IMR-90 (cell line): ENCODE measurements around the gene TOX3. TPM values are rescaled to one million over a fixed set of nuclear protein-coding genes. Genes with fewer than 3 reads are reported as not detected.

Experiments used
- ATAC-seq: fragments of 200-7000 bp; cut with Tn5 transposase; 2 replicates; pipeline ENCODE4 v1.9.1; 2020; ENCODE audit warnings: low read depth, mild to moderate bottlenecking, moderate library complexity
- BruUV-seq: library from RNA; stranded (reverse); fragments of 400-500 nt; replicated peaks from 2 replicates; lab custom pipeline; 2021; lab: Mats Ljungman, UMichigan
- CTCF ChIA-PET: fragments of 300-600 bp; formaldehyde crosslinking; extraction: SDS; loops from one replicate; lab custom pipeline; 2021; ENCODE audit warnings: antibody characterized with exemption; lab: Yijun Ruan, JAX
- POLR2A ChIA-PET: fragments of 300-600 bp; sonication (Branson Sonifier 250); formaldehyde crosslinking; loops from one replicate; lab custom pipeline; 2022; ENCODE audit warnings: antibody characterized with exemption; ENCODE audit not compliant: unreplicated experiment; lab: Charles Lee
- DNase-seq: peaks from one replicate; pipeline ENCODE4 v3.0.0; 2013
- H2AFZ ChIP-seq: replicated peaks from 2 replicates; pipeline ENCODE3; 2013; ENCODE audit warnings: low read length, mild to moderate bottlenecking; ENCODE audit not compliant: poor library complexity
- H2AK5ac ChIP-seq: 2 replicates; pipeline ENCODE4 v1.6.1; 2013; ENCODE audit warnings: low read depth, low read length, inconsistent platforms
- H2AK9ac ChIP-seq: replicated peaks from 2 replicates; pipeline ENCODE3; 2013; ENCODE audit warnings: mild to moderate bottlenecking, low read depth, low read length, moderate library complexity; ENCODE audit not compliant: poor library complexity
- H2BK120ac ChIP-seq: 2 replicates; pipeline ENCODE4 v1.6.1; 2013; ENCODE audit warnings: low read depth, low read length, inconsistent platforms
- H2BK15ac ChIP-seq: 3 replicates; pipeline ENCODE4 v1.6.1; 2013; ENCODE audit warnings: low read depth, low read length, inconsistent platforms
- H2BK20ac ChIP-seq: 2 replicates; pipeline ENCODE4 v1.6.1; 2013; ENCODE audit warnings: low read depth, mild to moderate bottlenecking, inconsistent platforms, low read length, moderate library complexity
- H2BK5ac ChIP-seq: 2 replicates; pipeline ENCODE4 v1.6.1; 2013; ENCODE audit warnings: mild to moderate bottlenecking, low read depth, low read length, inconsistent platforms; ENCODE audit not compliant: poor library complexity, severe bottlenecking
- H3K14ac ChIP-seq: replicated peaks from 2 replicates; pipeline ENCODE4 v1.6.1; 2013; ENCODE audit warnings: low read depth, low read length, inconsistent platforms
- H3K18ac ChIP-seq: 2 replicates; pipeline ENCODE4 v1.6.1; 2013; ENCODE audit warnings: low read depth, low read length, control low read depth
- H3K23ac ChIP-seq: 2 replicates; pipeline ENCODE4 v1.6.1; 2013; ENCODE audit warnings: low read depth, low read length, inconsistent platforms
- H3K27ac ChIP-seq: 2 replicates; pipeline ENCODE4 v1.5.1; 2013; ENCODE audit warnings: mild to moderate bottlenecking, control low read depth, low read length; ENCODE audit not compliant: insufficient read depth
- H3K27me3 ChIP-seq: 2 replicates; pipeline ENCODE4 v1.6.1; 2013; ENCODE audit warnings: low read length; ENCODE audit not compliant: control insufficient read depth, insufficient read depth
- H3K36me3 ChIP-seq: 2 replicates; pipeline ENCODE4 v1.6.1; 2013; ENCODE audit warnings: low read length, mixed read lengths; ENCODE audit not compliant: control insufficient read depth, insufficient read depth
- H3K4ac ChIP-seq: 2 replicates; pipeline ENCODE4 v1.6.1; 2013; ENCODE audit warnings: low read depth, low read length, inconsistent platforms
- H3K4me1 ChIP-seq: 2 replicates; pipeline ENCODE4 v1.6.1; 2013; ENCODE audit warnings: low read length, mixed read lengths; ENCODE audit not compliant: control insufficient read depth, insufficient read depth
- H3K4me2 ChIP-seq: 2 replicates; pipeline ENCODE4 v1.6.1; 2013; ENCODE audit warnings: low read depth, mild to moderate bottlenecking, control low read depth, low read length, moderate library complexity
- H3K4me3 ChIP-seq: 2 replicates; pipeline ENCODE4 v1.5.1; 2013; ENCODE audit warnings: low read depth, mild to moderate bottlenecking, control low read depth, low read length, moderate library complexity; ENCODE audit not compliant: insufficient read depth
- H3K56ac ChIP-seq: 2 replicates; pipeline ENCODE4 v1.6.1; 2013; ENCODE audit warnings: low read length, inconsistent platforms; ENCODE audit not compliant: insufficient read depth; ENCODE audit errors: extremely low read depth
- H3K79me1 ChIP-seq, 2 experiments: 2 replicates each; pipeline ENCODE4 v1.6.1; 2013; ENCODE audit warnings: low read length in 2 of 2, inconsistent platforms in 1 of 2, low read depth in 1 of 2
- H3K9ac ChIP-seq: 2 replicates; pipeline ENCODE4 v1.6.1; 2013; ENCODE audit warnings: low read depth, low read length, control low read depth
- H3K9me1 ChIP-seq: 2 replicates; pipeline ENCODE4 v1.6.1; 2013; ENCODE audit warnings: low read length, inconsistent platforms; ENCODE audit not compliant: insufficient read depth
- H3K9me3 ChIP-seq: 2 replicates; pipeline ENCODE4 v1.6.1; 2013; ENCODE audit warnings: low read length; ENCODE audit not compliant: control insufficient read depth, insufficient read depth
- H4K20me1 ChIP-seq: 2 replicates; pipeline ENCODE4 v1.6.1; 2013; ENCODE audit warnings: low read length, inconsistent platforms; ENCODE audit not compliant: insufficient read depth
- H4K5ac ChIP-seq: 2 replicates; pipeline ENCODE4 v1.6.1; 2013; ENCODE audit warnings: mild to moderate bottlenecking, low read depth, low read length, control low read depth
- H4K8ac ChIP-seq, 2 experiments: 2 replicates each; pipeline ENCODE4 v1.6.1; 2013; ENCODE audit warnings: low read depth in 2 of 2, low read length in 2 of 2, control low read depth in 1 of 2, inconsistent platforms in 1 of 2
- H4K91ac ChIP-seq: 2 replicates; pipeline ENCODE4 v1.6.1; 2013; ENCODE audit warnings: low read depth, low read length, inconsistent platforms; ENCODE audit not compliant: insufficient read depth
- BHLHE40 ChIP-seq: fragments of 150-350 bp; IDR thresholded peaks from 2 replicates; pipeline ENCODE4 v1.6.1; 2016; ENCODE audit warnings: mild to moderate bottlenecking, low read depth, low read length
- CEBPB ChIP-seq: IDR thresholded peaks from 2 replicates; pipeline ENCODE4 v1.6.1; 2012; ENCODE audit warnings: low read depth, low read length, improper control_type of control experiment
- CHD1 ChIP-seq: IDR thresholded peaks from 2 replicates; pipeline ENCODE4 v1.6.1; 2012; ENCODE audit warnings: low read depth, low read length, improper control_type of control experiment
- CTCF ChIP-seq: conservative IDR thresholded peaks from 2 replicates; pipeline ENCODE4 v1.5.1; 2012; ENCODE audit warnings: mild to moderate bottlenecking, low read depth, low read length, improper control_type of control experiment
- ELK1 ChIP-seq: fragments of 150-350 bp; IDR thresholded peaks from 2 replicates; pipeline ENCODE4 v1.6.1; 2016; ENCODE audit warnings: low read depth, mild to moderate bottlenecking, low read length, moderate library complexity, borderline replicate concordance
- FOS ChIP-seq: fragments of 150-350 bp; IDR thresholded peaks from 2 replicates; pipeline ENCODE4 v1.6.1; 2016; ENCODE audit warnings: low read depth, low read length
- MAFK ChIP-seq: IDR thresholded peaks from 2 replicates; pipeline ENCODE4 v1.6.1; 2012; ENCODE audit warnings: low read depth, low read length, improper control_type of control experiment
- MAZ ChIP-seq: IDR thresholded peaks from 2 replicates; pipeline ENCODE4 v1.6.1; 2012; ENCODE audit warnings: low read depth, mild to moderate bottlenecking, low read length, improper control_type of control experiment, moderate library complexity, borderline replicate concordance
- NFE2L2 ChIP-seq: fragments of 150-350 bp; IDR thresholded peaks from 2 replicates; pipeline ENCODE4 v1.6.1; 2016; ENCODE audit warnings: low read depth, mild to moderate bottlenecking, low read length
- RAD21 ChIP-seq: IDR thresholded peaks from 2 replicates; pipeline ENCODE4 v1.6.1; 2012; ENCODE audit warnings: low read length, improper control_type of control experiment
- RCOR1 ChIP-seq: IDR thresholded peaks from 2 replicates; pipeline ENCODE4 v1.6.1; 2012; ENCODE audit warnings: mild to moderate bottlenecking, low read length, improper control_type of control experiment; ENCODE audit not compliant: insufficient replicate concordance
- RFX5 ChIP-seq: IDR thresholded peaks from 2 replicates; pipeline ENCODE4 v1.8.0; 2012; ENCODE audit warnings: low read depth, mild to moderate bottlenecking, low read length, moderate library complexity
- SMC3 ChIP-seq: fragments of 150-350 bp; IDR thresholded peaks from 2 replicates; pipeline ENCODE4 v1.6.1; 2016; ENCODE audit warnings: low read depth, mild to moderate bottlenecking, antibody characterized with exemption, low read length, moderate library complexity
- WGBS, 2 experiments: methylation state at CpG; one replicate each; pipeline versions ENCODE4 v1.1.5 to v1.1.7; 2013; ENCODE audit warnings: missing lambda C conversion rate in 2 of 2; ENCODE audit not compliant: insufficient read length in 1 of 2; ENCODE audit errors: extremely low coverage in 2 of 2; 5-methylcytosine and 5-hydroxymethylcytosine counted together
- dilution Hi-C: fragments of 300-500 bp; cut with HindIII; formaldehyde crosslinking; loops from one replicate; pipeline ENCODE4 v1.14.3; 2018; ENCODE audit warnings: low sequenced_read_pairs; ENCODE audit not compliant: unreplicated experiment
- in situ Hi-C: fragments of 300-500 bp; cut with MboI; formaldehyde crosslinking; loops from 3 replicates; pipeline ENCODE4 v1.14.3; 2019; ENCODE audit warnings: low sequenced_read_pairs, inconsistent platforms, mixed read lengths
- intact Hi-C: fragments of 100-400 bp; cut with micrococcal nuclease; formaldehyde crosslinking; loops from 2 replicates; pipeline ENCODE4 v1.10.0; 2022
- polyA plus RNA-seq, 3 experiments: library from polyadenylated mRNA; depleted of rRNA; stranded (reverse); fragments of >200 nt; gene quantifications; 2 replicates each; pipeline ENCODE4 v1.2.3, GENCODE V29; 2012; ENCODE audit warnings: low replicate concordance in 1 of 3
- total RNA-seq: library from RNA; depleted of rRNA; stranded (reverse); fragments of >200 nt; gene quantifications from 2 replicates; pipeline ENCODE4 v1.2.3, GENCODE V29; 2012

The TOX3 gene
- total and polyA plus RNA-seq, 2 of the 4 experiments (the other 2 are of a cell fraction): not detected

GRCh38 chr16:52512297-52512987 is 34.5 kb downstream of the TOX3 start:
- Histone ChIP-seq H3K27me3 (no peaks in the 10 kb centered on the region), H3K56ac (no peak overlapping the region), H3K4me2 (no peak overlapping the region), H3K4me1 (no peaks in the 10 kb centered on the region), H3K9ac (no peak overlapping the region), H4K20me1 (no peaks in the 10 kb centered on the region), H3K79me1 (no peaks in the 10 kb centered on the region), H3K9me3 (no peaks in the 10 kb centered on the region), H3K27ac (no peak overlapping the region), H3K4ac (no peak overlapping the region), H3K4me3 (no peak overlapping the region), H3K36me3 (no peaks in the 10 kb centered on the region), H4K5ac (no peak overlapping the region), H2BK15ac (no peak overlapping the region), H3K14ac (no peak overlapping the region), H3K9me1 (no peaks in the 10 kb centered on the region), H2AK5ac (no peak overlapping the region), H3K23ac (no peak overlapping the region), H2AFZ (no peak overlapping the region), H4K8ac (no peak overlapping the region), H3K18ac (no peak overlapping the region), H2BK120ac (no peak overlapping the region), H2AK9ac (no peak overlapping the region), H2BK20ac (no peak overlapping the region), H2BK5ac (no peak overlapping the region), H4K91ac (no peak overlapping the region)
- dilution Hi-C loops (no loop called here), in situ Hi-C loops (no loop called here), intact Hi-C loops (no loop called here)
- WGBS, 2 experiments: 100% methylated on average over 1 of the region's 4 CpGs; no CpG with 5 or more reads in 1 of the 2 experiments
- ATAC-seq: no peak
- POLR2A ChIA-PET: no interaction called here
- DNase-seq: no peak
- CTCF ChIA-PET: no interaction called here
- no peak for TF ChIP-seq CTCF
- TF ChIP-seq BHLHE40: no peak
- no peak for TF ChIP-seq NFE2L2
- TF ChIP-seq CHD1: no peak
- TF ChIP-seq FOS: no peak
- no peak for TF ChIP-seq RCOR1
- TF ChIP-seq CEBPB: no peak
- no peak for TF ChIP-seq MAZ
- TF ChIP-seq ELK1: no peak
- TF ChIP-seq SMC3: no peak
- TF ChIP-seq RAD21: no peak
- TF ChIP-seq MAFK: no peak
- no peak for TF ChIP-seq RFX5
- no TSS peak for BruUV-seq
